Ishikawa (cell line): Measurements from ENCODE around the gene PSD4.

ENCODE experiments used
- CEBPB ChIP-seq: IDR thresholded peaks from 2 replicates; pipeline ENCODE4 v1.6.1; 2012
- CREB1 ChIP-seq: IDR thresholded peaks from 2 replicates; pipeline ENCODE4 v1.6.1; 2012; ENCODE audit warnings: low read depth
- EGR1 ChIP-seq: IDR thresholded peaks from 2 replicates; pipeline ENCODE4 v1.6.1; 2012
- EP300 ChIP-seq: IDR thresholded peaks from 2 replicates; pipeline ENCODE4 v1.6.1; 2012; ENCODE audit warnings: borderline replicate concordance
- FOXM1 ChIP-seq: IDR thresholded peaks from 2 replicates; pipeline ENCODE4 v1.6.1; 2012; ENCODE audit warnings: low read depth, borderline replicate concordance
- MAX ChIP-seq: IDR thresholded peaks from 2 replicates; pipeline ENCODE4 v1.6.1; 2012
- NFIC ChIP-seq: IDR thresholded peaks from 2 replicates; pipeline ENCODE4 v1.6.1; 2012
- RAD21 ChIP-seq: IDR thresholded peaks from 2 replicates; pipeline ENCODE4 v1.6.1; 2012; ENCODE audit warnings: low read depth
- REST ChIP-seq: IDR thresholded peaks from 2 replicates; pipeline ENCODE4 v1.6.1; 2012; ENCODE audit warnings: low read depth, mild to moderate bottlenecking
- TAF1 ChIP-seq: IDR thresholded peaks from 2 replicates; pipeline ENCODE4 v1.6.1; 2012; ENCODE audit warnings: low read depth, mild to moderate bottlenecking
- TCF12 ChIP-seq: IDR thresholded peaks from 2 replicates; pipeline ENCODE4 v1.6.1; 2012; ENCODE audit warnings: low read depth
- TEAD4 ChIP-seq: IDR thresholded peaks from 2 replicates; pipeline ENCODE4 v1.6.1; 2012
- USF1 ChIP-seq: IDR thresholded peaks from 2 replicates; pipeline ENCODE4 v1.6.1; 2012
- YY1 ChIP-seq: IDR thresholded peaks from 2 replicates; pipeline ENCODE4 v1.6.1; 2012; ENCODE audit warnings: low read depth
- ZBTB7A ChIP-seq: IDR thresholded peaks from 2 replicates; pipeline ENCODE4 v1.6.1; 2012; ENCODE audit warnings: low read depth

The PSD4 gene

GRCh38 chr2:113219889-113220641 is 46.3 kb downstream of the PSD4 start:
- TF ChIP-seq YY1, result no peak
- 0 out of 2 replicates have a peak, but pooled peaks have one; percentile 15 for TF ChIP-seq TAF1
- TF ChIP-seq NFIC, result 0 out of 2 replicates have a peak, but pooled peaks have one; percentile 19

- no peak for TF ChIP-seq RAD21
- TF ChIP-seq REST, result no peak
- TF ChIP-seq TAF1, result no peak
- TF ChIP-seq CREB1, result no peak
- no peak for TF ChIP-seq FOXM1
- no peak for TF ChIP-seq TEAD4
Observed at GRCh38 chr2:113220970-113221708, 47.4 kb downstream of the PSD4 start.

- TF ChIP-seq FOXM1 (no peak), USF1 (no peak), NFIC (no peak), MAX (no peak), CREB1 (no peak), YY1 (no peak)
Observed at GRCh38 chr2:113221846-113222245, 48.1 kb downstream of the PSD4 start.

- TF ChIP-seq YY1 (no peak), REST (no peak), RAD21 (no peak), TCF12 (no peak), MAX (no peak), TEAD4 (no peak), USF1 (no peak), FOXM1 (no peak), EGR1 (no peak), EP300 (no peak), ZBTB7A (no peak), TAF1 (no peak)
Observed at GRCh38 chr2:113223813-113224212, 50.0 kb downstream of the PSD4 start.

GRCh38 chr2:113224647-113225236 is 51.0 kb downstream of the PSD4 start:
- no peak for TF ChIP-seq CREB1
- TF ChIP-seq MAX, result no peak
- no peak for TF ChIP-seq ZBTB7A
- no peak for TF ChIP-seq TCF12
- TF ChIP-seq FOXM1, result no peak
- no peak for TF ChIP-seq EGR1
- TF ChIP-seq CEBPB, result no peak
- no peak for TF ChIP-seq TAF1
- TF ChIP-seq YY1, result no peak
- TF ChIP-seq RAD21, result no peak
- no peak for TF ChIP-seq NFIC
- no peak for TF ChIP-seq REST
- TF ChIP-seq USF1, result no peak
